ENCODE results near the gene TMEM134. TPM values are rescaled to one million over a fixed set of nuclear protein-coding genes. Genes with fewer than 3 reads are reported as not detected.

TMEM134 gene
- total RNA-seq, 4 donors from 2014 or later = 109 to 205 (median 145) TPM

DNA sequence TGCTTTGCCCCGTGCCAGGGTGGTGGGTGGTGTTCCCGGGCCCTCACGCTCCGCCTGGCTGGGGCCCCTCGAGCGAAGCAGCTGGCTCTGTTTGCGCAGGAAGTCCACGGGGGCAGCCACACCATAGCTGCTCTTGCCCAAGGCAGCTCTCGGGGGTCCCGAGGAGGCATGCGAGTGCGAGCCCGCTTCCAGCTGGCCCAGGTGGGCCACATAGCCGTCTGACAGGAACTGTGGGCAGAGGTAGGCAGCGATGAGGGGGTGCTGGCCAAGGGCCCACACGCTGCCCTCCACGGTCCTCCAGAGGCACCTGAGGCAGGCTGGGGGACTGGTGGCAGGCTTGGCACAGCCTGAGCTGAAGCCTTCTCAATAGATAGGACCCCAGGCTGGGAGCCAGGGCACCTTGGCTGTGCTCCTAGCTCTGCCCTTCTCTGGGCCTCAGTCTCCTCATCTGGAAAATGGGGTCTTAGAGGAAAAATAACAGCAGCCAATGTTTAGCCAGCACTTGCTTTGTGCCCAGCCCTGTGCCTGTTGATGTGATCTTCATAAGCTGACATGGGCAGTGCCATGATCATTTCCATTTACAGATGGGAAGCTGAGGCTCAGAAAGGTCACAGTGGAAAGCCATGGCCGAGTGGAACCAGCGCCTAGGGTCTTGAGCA, 23.1 kb upstream of the TMEM134 start:
- WGBS, 2 donors = 100% methylated on average over 1 of the region's 19 CpGs; no CpG with 5 or more reads in 1 of the 2 donors
- intact Hi-C loops (cut with DNase I) = no loop called here
- no peak overlapping the region for H3K4me3 ChIP-seq

DNA sequence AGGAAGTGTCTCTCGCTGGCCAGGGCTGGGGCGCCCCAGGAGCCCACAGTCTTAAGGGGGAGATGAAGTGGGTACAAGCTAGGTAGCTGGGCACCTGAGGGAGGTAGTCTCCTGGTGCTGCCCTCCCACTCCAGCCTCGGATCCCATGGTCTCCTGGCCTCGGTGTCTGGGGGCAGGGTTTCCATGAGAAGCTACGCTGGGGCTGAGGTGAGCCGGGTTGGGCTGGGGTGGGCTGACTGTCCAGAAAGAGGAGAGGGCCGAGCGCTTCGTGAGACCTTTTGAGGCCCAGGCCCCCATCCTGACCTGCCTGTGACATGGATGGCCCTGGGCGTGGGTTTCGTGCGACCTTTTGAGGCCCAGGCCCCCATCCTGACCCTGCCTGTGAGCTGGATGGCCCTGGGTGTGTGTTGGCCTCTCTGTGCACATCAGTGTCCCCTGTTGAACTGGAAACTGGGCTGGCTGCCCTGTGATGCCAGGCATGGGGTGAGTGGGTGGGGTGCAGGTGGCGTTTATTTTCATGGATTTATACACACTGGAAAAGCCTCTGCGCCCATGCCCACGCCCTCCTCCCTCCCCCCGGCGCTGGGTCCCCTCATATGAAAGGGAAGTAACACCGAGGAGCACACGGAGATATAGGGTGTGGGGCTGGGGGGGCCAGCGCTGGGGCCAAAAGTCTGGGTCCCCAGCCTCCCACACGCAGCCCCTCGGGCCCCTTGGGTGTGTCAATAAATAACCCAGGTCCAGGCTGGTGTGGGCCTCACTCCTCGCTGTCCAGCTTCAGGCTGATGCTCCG, 22.4 kb upstream of the TMEM134 start:
- intact Hi-C loops (cut with DNase I) = no loop called here

More for the DNA sequence above, 23.1 kb upstream of the TMEM134 start:
- no peaks in the 10 kb centered on the region for H3K9me3 ChIP-seq
- H3K36me3 ChIP-seq = peaks cover 43 to 98% (median 49%) of the 10 kb centered on the region in 3 donors
- TF ChIP-seq POLR2A (IDR thresholded peaks at IDR 0.05) = no peak
- TF ChIP-seq, protein P1, sequence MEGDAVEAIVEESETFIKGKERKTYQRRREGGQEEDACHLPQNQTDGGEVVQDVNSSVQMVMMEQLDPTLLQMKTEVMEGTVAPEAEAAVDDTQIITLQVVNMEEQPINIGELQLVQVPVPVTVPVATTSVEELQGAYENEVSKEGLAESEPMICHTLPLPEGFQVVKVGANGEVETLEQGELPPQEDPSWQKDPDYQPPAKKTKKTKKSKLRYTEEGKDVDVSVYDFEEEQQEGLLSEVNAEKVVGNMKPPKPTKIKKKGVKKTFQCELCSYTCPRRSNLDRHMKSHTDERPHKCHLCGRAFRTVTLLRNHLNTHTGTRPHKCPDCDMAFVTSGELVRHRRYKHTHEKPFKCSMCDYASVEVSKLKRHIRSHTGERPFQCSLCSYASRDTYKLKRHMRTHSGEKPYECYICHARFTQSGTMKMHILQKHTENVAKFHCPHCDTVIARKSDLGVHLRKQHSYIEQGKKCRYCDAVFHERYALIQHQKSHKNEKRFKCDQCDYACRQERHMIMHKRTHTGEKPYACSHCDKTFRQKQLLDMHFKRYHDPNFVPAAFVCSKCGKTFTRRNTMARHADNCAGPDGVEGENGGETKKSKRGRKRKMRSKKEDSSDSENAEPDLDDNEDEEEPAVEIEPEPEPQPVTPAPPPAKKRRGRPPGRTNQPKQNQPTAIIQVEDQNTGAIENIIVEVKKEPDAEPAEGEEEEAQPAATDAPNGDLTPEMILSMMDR (IDR thresholded peaks at IDR 0.05) = no peak
- DNase-seq = no peak
- H3K4me1 ChIP-seq = no peaks in the 10 kb centered on the region
- no peaks in the 10 kb centered on the region for H3K27me3 ChIP-seq
- H3K27ac ChIP-seq = no peak overlapping the region

DNA sequence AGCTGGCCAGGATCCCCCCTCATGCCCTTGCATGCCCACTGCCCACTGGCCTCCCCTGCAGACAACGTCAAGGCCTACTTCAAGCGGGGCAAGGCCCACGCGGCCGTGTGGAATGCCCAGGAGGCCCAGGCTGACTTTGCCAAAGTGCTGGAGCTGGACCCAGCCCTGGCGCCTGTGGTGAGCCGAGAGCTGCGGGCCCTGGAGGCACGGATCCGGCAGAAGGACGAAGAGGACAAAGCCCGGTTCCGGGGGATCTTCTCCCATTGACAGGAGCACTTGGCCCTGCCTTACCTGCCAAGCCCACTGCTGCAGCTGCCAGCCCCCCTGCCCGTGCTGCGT, 21.6 kb upstream of the TMEM134 start:
- DNase-seq = no peak
- no peak for TF ChIP-seq POLR2A (IDR thresholded peaks at IDR 0.05)
- TF ChIP-seq, protein P1 (IDR thresholded peaks at IDR 0.05) = no peak
- intact Hi-C loops (cut with DNase I) = no loop called here
- Histone ChIP-seq H3K4me3 (no peak overlapping the region), H3K36me3 (peaks cover 43 to 90% (median 54%) of the 10 kb centered on the region in 3 donors), H3K4me1 (peaks cover 6 to 14% (median 7%) of the 10 kb centered on the region in 3 donors), H3K27ac (no peak overlapping the region), H3K9me3 (no peaks in the 10 kb centered on the region), H3K27me3 (no peaks in the 10 kb centered on the region)
- 30 to 71% methylated on average over 4 to 10 of the region's 15 CpGs for WGBS, 2 donors

More for the DNA sequence above, 22.4 kb upstream of the TMEM134 start:
- DNase-seq = no peak
- WGBS, 2 donors = 80% methylated on average over 3 of the region's 24 CpGs; no CpG with 5 or more reads in 1 of the 2 donors
- Histone ChIP-seq H3K36me3 (peaks cover 43 to 97% (median 54%) of the 10 kb centered on the region in 3 donors), H3K9me3 (no peaks in the 10 kb centered on the region), H3K4me3 (no peak overlapping the region), H3K4me1 (peaks cover 0 to 6% (median under 1%) of the 10 kb centered on the region in 3 donors), H3K27me3 (no peaks in the 10 kb centered on the region), H3K27ac (no peak overlapping the region)
- no peak for TF ChIP-seq POLR2A (IDR thresholded peaks at IDR 0.05)
- TF ChIP-seq, protein P1 (IDR thresholded peaks at IDR 0.05) = no peak

DNA sequence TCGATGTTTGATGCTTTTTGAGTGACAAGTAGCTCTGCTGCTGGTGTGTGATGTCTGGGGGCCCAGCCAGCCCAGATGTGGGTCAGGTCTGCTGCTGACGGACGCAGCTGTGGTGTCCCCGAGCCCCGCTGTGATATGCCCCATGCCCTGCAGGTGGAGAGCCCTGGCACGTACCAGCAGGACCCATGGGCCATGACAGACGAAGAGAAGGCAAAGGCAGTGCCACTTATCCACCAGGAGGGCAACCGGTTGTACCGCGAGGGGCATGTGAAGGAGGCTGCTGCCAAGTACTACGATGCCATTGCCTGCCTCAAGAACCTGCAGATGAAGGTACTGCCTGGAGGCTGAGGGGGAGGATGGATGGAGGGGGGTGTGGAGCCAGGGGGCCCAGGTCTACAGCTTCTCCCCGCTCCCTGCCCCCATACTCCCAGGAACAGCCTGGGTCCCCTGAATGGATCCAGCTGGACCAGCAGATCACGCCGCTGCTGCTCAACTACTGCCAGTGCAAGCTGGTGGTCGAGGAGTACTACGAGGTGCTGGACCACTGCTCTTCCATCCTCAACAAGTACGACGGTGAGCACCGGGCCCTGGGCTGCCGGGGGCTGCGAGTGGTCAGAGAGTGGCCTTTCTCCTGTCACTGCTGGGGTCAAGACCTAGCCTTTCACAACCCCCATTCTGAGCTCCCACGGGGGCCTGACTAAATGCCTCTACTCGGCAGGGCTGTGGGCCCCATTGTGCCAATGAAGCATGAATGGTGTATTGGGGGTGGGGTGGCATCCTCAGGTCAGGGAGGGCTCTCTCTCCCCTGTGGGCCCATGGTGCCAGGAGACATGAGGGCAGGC, 21.1 kb upstream of the TMEM134 start:
- peaks cover 43 to 84% (median 54%) of the 10 kb centered on the region in 3 donors for H3K36me3 ChIP-seq

More for the DNA sequence above, 21.1 kb upstream of the TMEM134 start:
- Histone ChIP-seq H3K4me1 (peaks cover 7 to 19% (median 10%) of the 10 kb centered on the region in 3 donors), H3K27me3 (no peaks in the 10 kb centered on the region), H3K27ac (no peak overlapping the region), H3K9me3 (no peaks in the 10 kb centered on the region), H3K4me3 (no peak overlapping the region)
- intact Hi-C loops (cut with DNase I) = no loop called here
- no peak for TF ChIP-seq POLR2A (IDR thresholded peaks at IDR 0.05)
- TF ChIP-seq, protein P1 (IDR thresholded peaks at IDR 0.05) = peak in 1 of 6 experiments; percentile 8
- WGBS, 2 donors = 66 to 81% methylated on average over 9 to 14 of the region's 23 CpGs
- DNase-seq = no peak

All from esophagus squamous epithelium (tissue), 5 donors.